Measurements from ENCODE around the gene KRTAP2-4.
"Not testable (repeated sequence)": the region's sequence is repeated elsewhere in the genome, so short reads cannot be mapped to it uniquely, and the experiment has no call there.

KRTAP2-4 gene, protein sequence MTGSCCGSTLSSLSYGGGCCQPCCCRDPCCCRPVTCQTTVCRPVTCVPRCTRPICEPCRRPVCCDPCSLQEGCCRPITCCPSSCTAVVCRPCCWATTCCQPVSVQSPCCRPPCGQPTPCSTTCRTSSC

DNA sequence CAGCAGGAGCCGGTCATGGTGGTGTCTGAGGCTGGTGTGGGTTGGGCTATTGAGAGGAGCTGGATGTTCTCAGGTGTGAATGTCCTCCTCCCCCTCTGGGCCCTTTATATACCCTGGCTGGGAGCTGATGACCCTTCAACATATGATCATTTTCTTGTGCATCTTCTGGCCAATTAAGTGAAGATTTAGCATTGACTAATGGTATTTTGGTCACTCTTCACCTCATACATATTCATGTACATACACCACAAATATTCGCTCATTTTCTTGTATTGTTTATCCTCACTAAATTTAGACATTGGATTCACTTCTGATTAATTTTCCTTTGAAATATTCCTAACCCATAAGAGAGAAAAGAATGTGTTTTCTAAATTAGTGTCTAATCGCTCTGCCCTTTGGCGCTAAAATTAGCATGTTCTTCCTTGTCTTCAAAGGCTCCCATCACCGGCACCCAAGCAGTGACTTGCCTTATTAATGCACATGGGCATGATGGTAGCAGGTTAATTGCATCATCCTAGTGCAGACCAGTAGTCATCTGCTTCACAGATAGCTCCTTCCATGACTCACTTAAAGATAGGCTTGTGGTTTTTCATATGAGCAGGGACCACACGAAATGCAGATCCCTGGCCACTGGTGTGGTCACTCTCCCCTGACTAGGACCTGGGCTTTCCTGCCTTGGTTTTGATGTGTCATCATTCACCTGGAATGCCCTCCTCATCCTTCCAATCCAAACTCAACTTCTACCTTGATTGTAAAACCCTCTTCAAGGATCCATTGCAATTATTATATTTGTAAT is at the start of gene KRTAP2-4:
KRTAP2-4 (minus strand) TSS at position 51 of the 796 bp plus-strand sequence; CDS start at position 17, 34 bp downstream.
- peak; percentile 20 to 28 (median 21) for DNase-seq

DNA sequence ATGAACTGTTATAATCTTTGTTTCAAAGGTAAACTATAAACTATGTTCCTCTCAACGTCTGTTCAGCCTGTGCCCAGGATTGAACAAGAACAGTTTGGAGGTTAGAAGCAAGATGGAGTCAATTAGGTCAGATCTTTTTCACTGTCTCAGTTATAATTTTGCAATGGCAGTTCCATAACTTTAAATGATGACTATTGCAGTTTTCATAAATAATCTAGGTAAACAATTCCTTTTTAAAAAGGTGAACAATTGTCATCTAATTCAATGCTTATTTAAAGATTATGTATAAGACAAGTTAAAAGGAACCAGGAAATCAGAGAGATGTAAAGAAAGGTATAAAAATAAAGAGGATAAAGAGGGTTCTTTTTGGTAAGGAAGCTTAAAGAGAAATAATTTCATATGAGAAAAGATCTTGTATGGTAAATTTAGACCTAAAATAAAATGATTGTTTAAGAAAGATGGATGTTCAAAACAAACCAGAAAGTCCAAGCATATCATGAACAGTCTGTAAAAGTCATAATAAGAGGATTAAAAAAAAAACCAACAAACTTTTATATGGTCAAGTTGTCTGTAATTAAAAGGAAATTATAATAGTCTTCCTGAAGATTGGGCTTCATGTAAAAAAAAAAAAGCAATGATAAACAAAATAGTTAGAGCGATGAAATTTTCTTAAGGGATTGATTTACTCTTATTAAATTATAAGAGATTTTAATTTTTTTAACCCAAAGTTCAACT is 45.6 kb upstream of the KRTAP2-4 start:
- no peak for DNase-seq

DNA sequence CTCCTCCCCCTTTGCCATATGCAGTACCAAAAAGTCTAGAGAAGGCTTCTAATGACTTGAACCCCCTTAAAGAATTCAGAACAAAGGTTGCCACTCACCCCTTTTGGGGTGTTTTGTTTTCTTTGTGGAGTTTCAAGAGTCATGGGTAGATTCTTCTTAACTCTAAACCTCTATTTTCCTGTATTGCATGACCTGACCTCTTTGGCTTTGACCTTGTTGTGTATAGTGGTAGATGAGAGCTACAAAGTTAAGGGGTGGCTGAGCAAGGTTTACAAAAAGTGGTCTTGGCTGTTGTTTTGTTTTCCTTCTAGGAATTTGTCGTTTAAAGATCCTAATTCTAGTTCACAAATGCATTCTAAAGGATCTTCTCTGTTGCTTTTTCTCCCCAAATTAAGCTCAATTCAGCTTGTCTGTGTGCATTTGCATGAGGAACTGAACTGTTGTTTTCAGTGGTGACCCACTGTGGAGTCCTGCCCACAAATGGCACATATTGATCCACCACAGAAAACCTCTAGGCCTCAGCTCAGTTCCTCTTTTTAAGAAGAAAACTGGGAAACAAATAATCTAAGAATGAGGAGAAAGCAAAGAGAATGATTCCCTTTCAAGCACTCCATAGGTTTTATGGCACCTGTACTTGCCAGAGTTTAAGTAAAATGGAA is 43.2 kb upstream of the KRTAP2-4 start:
- DNase-seq, result not testable (repeated sequence)

DNA sequence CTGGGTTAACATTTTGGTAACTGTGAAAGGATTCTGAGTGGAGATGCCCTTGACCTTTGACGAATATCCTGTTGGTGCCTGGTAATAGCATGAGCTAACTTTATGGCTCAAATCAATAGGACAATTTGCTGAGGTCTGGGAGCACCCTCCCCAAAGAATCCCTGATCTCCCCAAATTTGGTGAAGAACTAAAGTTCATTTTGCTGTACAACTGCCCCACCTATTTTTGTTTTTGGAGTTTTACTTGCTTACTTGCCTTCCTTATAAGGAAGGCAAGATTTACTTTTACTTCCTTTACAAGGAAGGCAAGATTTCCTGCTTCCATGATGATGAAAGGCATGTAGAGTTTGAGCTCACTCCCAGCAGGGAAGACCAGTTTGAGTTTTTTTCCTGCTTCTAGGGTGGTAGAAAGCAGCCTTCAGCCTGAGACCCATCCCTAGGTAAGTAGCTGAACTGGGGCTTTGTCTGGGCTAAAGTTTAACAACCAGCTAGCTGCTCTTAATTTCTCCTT is 42.3 kb upstream of the KRTAP2-4 start:
- DNase-seq, result peak in 1 of 3 donors; percentile 26

DNA sequence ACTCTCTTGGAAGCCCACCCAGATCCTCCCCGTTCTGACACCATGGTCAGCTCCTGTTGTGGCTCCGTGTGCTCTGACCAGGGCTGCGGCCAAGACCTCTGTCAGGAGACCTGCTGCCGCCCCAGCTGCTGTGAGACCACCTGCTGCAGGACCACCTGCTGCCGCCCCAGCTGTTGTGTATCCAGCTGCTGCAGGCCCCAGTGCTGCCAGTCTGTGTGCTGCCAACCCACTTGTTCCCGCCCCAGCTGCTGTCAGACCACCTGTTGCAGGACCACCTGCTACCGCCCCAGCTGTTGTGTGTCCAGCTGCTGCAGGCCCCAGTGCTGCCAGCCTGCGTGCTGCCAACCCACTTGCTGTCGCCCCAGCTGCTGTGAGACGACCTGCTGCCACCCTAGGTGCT is 39.7 kb upstream of the KRTAP2-4 start, which contains the start of gene KRTAP4-9:
KRTAP4-9 (plus strand) TSS at position 43 of the 400 bp plus-strand sequence; CDS start at position 43, 0 bp downstream.
- DNase-seq, result not testable (repeated sequence)

DNA sequence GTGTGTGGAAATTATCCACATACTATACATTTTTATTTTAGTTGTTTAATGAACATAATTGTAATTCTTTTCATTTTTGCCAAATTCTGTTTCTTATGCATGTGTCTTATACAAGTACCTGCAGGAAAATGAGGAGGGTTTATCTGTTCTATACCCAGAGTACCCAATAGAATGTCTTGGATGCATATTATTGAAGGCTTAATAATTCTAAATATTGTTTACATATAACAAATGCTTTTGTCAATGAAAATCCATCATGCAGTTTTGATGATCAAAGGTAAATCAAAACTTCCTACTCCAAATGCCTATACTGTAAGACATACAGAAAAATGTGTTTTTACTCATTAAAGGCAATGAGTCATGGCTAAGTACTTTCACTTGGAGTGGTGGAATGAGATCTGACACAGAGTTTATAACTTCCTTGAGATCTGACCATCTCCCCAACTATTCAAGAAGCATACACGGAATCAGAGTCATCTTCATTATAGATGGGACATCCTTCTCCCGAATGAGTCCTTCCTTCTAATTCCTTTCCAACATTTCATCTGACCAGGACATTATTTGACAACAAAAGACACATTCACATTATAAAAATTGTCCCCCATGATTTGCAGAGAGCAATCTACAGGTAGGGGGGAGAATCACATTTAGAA is 38.8 kb upstream of the KRTAP2-4 start:
- DNase-seq, result not testable (repeated sequence)

DNA sequence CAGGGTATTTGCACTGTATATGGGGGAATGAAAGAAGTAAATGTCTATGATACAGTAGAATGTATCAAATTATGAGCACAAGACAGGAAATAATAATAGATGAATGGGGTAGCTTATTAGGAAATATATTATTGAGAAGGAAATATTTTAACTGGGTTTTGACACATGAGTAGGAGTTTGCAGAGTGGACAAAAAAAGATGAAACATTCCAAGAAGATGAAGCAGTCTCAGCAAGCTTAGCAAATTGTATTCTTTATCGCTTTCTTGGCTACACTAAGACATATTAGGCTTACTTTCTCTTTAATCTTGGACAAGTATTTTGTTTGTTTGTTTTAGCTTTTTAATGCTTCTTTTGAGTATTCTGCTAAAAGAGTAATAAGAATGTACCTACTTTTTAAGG is 38.2 kb upstream of the KRTAP2-4 start:
- no peak for DNase-seq

DNA sequence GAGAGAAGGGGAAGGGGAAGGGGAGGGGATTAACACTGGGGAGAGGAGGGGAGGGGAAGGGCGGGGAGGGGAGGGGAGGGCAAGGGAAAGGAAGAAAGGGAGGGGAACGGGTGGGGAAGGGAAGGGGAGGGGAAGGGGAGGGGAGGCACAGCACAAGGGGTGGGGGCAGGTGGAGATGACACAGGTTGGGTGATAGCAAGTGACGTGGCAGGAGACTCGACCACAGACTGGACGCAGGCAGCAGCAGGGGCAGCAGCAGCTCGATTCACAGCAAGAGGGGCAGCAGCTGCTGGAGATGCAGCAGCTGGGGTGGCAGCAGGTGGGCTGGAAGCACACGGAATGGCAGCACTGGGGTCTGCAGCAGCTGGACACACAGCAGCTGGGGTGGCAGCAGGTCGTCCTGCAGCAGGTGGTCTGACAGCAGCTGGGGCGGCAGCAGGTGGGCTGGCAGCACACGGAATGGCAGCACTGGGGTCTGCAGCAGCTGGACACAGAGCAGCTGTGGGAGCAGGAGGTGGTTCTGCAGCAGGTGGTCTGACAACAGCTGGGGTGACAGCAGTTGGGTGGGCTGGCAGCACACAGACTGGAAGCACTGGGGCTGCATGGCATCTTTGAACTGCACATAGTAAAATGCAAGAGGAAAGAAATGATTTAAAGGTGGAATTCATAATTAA is 36.0 kb upstream of the KRTAP2-4 start, which contains the start of gene KRTAP4-16:
KRTAP4-16 (minus strand) TSS at position 624 of the 674 bp plus-strand sequence; CDS start at position 624, 0 bp downstream.
- DNase-seq, result no peak

DNA sequence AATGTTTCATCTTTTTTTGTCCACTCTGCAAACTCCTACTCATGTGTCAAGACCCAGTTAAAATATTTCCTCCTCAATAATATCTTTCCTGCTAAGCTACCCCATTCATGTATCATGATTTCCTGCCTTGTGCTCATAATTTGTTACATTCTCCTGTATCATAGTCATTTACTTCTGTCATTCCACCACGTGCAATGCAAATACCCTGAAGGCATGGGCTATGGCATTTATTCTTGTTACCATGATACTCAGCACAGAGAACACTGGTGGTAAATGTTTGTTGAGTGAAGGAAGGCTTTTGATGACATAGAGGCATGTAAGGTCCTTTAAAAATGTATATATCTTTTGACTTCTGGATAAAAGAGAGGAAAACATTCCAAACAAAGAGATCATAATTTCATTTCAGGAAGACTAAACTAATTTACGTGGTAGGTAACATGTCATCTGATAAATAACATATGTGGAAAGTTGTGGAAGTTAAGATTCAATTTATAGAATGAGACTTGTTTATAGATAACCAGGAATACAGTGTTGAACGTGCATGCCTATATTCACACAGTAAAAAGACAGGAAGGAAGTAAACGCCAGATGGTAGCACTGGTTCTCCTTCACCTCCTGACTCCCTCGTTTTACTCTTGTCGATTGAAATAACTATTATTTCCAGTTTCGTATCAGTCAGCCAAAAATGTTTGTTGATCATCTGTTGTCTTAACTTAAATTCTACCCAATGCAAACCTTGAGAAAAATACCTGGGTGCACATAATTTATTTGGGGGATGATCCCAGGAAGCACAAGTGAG is 34.2 kb upstream of the KRTAP2-4 start:
- DNase-seq, result not testable (repeated sequence)

DNA sequence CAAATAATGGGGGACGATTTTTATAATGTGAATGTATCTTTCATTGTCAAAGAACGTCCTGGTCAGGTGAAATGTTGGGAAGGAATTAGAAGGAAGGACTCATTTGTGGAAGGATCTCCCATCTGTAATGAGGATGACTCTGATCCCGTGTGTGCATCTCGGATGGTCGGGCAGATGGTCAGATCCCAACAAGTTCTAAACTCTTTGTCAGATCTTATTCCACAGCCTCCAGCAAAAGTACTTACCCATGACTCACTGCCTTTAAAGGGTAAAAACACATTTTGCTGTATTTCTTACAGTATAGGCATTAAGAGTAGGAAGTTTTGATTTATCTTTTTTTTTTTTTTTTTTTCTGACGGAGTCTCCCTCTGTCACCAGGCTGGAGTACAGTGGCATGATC is 32.8 kb upstream of the KRTAP2-4 start:
- no peak for DNase-seq

DNA sequence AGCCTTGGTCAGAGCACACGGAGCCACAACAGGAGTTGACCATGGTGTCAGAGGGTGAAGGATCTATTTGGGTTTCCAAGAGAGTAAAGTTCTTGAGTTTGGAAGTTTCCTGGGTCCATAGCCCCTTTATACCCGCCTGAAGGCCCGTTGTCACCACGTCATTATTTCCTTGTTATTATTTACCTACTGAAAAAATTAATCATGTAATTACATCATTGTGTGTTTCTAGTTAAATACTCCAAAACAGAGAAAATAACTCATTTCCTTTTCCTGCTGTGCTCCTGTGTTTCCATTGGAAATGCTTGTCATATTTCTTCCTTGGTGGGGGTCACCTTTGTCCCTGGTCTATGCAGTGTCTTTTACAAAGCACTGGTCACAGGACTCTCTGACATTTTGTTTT is 32.4 kb upstream of the KRTAP2-4 start, which contains the start of gene KRTAP4-8:
KRTAP4-8 (minus strand) TSS at position 101 of the 400 bp plus-strand sequence; CDS start at position 43, 58 bp downstream.
- no peak for DNase-seq

DNA sequence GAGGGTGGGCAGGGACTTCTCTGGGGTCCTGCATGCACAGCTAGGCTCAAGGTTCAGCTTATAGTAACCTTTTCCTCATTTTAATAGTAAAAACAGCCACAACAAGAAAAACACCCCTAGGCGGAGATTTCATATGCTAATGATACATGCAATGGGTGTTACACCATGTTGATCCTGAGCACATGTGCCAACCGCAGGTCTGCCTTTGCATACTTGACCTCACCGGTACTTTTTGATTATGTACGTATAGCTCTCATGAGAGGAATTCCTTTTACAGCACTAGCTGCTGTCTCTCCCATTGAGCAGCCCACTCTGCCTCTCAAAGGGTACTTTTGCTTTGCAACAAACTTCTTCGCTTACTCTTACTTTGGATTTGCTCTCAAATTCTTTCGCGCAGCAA is 30.4 kb upstream of the KRTAP2-4 start:
- no peak for DNase-seq

DNA sequence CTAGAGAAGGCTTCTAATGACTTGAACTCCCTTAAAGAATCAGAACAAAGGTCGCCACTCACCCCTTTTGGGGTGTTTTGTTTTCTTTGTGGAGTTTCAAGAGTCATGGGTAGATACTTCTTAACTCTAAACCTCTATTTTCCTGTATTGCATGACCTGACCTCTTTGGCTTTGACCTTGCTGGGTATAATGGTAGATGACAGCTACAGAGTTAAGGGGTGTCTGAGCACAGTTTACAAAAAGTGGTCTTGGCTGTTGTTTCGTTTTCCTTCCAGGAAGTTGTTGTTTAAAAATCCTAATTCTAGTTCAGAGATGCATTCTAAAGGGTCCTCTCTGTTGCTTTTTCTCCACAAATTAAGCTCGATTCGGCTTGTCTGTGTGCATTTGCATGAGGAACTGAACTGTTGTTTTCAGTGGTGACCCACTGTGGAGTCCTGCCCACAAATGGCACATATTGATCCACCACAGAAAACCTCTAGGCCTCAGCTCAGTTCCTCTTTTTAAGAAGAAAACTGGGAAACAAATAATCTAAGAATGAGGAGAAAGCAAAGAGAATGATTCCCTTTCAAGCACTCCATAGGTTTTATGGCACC is 23.2 kb upstream of the KRTAP2-4 start:
- not testable (repeated sequence) for DNase-seq

DNA sequence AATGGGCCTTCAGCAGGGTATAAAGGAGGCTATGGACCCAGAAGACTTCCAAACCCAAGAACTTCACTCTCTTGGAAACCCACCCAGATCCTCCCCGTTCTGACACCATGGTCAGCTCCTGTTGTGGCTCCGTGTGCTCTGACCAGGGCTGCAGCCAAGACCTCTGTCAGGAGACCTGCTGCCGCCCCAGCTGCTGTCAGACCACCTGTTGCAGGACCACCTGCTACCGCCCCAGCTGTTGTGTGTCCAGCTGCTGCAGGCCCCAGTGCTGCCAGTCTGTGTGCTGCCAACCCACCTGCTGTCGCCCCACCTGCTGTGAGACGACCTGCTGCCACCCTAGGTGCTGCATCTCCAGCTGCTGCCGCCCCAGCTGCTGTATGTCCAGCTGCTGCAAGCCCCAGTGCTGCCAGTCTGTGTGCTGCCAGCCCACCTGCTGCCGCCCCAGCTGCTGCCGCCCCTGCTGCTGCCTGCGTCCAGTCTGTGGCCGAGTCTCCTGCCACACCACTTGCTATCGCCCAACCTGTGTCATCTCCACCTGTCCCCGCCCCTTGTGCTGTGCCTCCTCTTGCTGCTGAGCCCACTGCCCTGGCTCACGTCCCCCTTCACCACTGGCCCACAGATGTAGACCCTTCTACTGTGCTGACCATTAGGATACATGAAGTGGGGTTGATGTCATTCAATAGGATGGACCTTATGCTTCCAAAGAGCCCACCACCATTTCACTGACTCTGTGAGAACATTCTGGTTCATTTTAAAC is 18.6 kb upstream of the KRTAP2-4 start, which contains the start of gene KRTAP4-7:
KRTAP4-7 (plus strand) TSS at position 51 of the 757 bp plus-strand sequence; CDS start at position 108, 57 bp downstream.
- not testable (repeated sequence) for DNase-seq

DNA sequence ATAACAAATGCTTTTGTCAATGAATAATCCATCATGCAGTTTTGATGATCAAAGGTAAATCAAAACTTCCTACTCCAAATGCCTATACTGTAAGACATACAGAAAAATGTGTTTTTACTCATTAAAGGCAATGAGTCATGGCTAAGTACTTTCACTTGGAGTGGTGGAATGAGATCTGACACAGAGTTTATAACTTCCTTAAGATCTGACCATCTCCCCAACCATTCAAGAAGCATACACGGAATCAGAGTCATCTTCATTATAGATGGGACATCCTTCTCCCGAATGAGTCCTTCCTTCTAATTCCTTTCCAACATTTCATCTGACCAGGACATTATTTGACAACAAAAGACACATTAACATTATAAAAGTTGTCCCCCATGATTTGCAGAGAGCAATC is 17.7 kb upstream of the KRTAP2-4 start:
- not testable (repeated sequence) for DNase-seq

DNA sequence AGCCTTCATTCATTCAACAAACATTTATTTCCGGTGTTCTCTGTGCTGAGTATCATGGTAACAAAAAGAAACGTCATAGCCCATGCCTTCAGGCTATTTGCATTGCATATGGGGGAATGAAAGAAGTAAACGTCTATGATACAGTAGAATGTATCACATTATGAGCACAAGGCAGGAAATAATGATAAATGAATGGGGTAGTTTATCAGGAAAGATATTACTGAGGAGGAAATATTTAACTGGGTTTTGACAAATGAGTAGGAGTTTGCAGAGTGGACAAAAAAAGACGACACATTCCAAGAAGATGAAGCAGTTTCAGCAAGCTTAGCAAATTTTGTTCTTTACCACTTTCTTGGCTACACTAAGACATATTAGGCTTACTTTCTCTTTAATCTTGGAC is 16.9 kb upstream of the KRTAP2-4 start:
- DNase-seq, result no peak

DNA sequence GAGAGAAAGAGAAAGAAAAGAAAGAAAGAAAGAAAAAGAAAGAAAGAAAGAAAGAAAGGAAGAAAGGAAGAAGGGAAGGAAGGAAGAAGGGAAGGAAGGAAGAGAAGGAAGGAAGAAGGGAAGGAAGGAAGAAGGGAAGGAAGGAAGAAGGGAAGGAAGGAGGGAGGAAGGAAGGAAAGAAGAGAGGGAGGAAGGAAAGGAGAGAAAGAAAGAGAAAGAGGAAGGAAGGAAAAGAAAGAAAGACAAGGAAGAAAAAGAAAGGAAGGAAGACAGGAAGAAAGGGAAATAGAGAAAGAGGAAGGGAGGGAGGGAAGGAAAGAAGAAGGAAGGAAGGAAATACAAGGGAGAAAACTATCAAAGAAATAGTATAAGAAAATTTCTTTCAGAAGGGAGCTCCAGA is 11.1 kb upstream of the KRTAP2-4 start:
- no peak for DNase-seq

DNA sequence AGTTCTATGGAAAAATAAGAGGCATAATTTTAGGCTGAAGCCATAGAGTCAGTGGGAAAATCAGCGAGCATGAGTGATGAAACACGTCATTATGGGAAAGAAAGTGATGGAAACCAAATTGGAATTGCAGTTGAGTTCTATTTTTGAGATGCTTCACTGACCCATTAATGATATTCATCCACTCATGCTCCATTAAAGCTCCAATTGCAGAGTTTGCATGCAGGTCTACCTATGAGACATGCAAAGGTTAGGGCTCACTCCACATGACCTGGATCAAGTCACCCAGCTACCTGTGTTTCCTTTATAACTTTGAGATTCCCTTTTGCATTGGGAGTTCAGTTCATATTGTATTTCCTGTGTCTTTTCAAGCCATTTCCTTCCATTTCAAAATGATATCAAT is 8.0 kb upstream of the KRTAP2-4 start:
- no peak for DNase-seq
